Heart left ventricle (tissue), 16 donors: ENCODE measurements around the gene PDE6C. TPM values are rescaled to one million over a fixed set of nuclear protein-coding genes. Genes with fewer than 3 reads are reported as not detected.

Source experiments
- ATAC-seq, 4 donors: fragments of 200-7000 bp; cut with Tn5 transposase; one replicate each; pipeline ENCODE4 v1.9.1; 2020 to 2022; ENCODE audit warnings: moderate library complexity in 4 of 4, mild to moderate bottlenecking in 3 of 4, moderate number of reproducible peaks in 1 of 4
- DNase-seq, 5 donors: peaks; one replicate each; pipeline ENCODE4 v3.0.0-alpha.2; 2020
- H3K27ac ChIP-seq, 12 donors: fragments of 200-600 bp; sonication (generic) in 4 of 12; one replicate each; pipeline versions ENCODE4 v1.5.0 to v1.8.0; 2016 to 2022; ENCODE audit warnings: mild to moderate bottlenecking in 2 of 12
- H3K27me3 ChIP-seq, 9 donors: fragments of 200-600 bp; sonication (generic) in 2 of 9; one replicate each; pipeline versions ENCODE4 v1.5.1 to v1.8.0; 2016 to 2022; ENCODE audit warnings: mild to moderate bottlenecking in 3 of 9
- H3K36me3 ChIP-seq, 9 donors: fragments of 200-600 bp; sonication (generic) in 2 of 9; one replicate each; pipeline versions ENCODE4 v1.5.0 to v1.8.0; 2018 to 2022; ENCODE audit warnings: mild to moderate bottlenecking in 2 of 9
- H3K4me1 ChIP-seq, 12 donors: fragments of 200-600 bp; sonication (generic) in 4 of 12; one replicate each; pipeline versions ENCODE4 v1.5.0 to v1.8.0; 2016 to 2022; ENCODE audit warnings: mild to moderate bottlenecking in 3 of 12
- H3K4me3 ChIP-seq, 12 donors: fragments of 200-600 bp; sonication (generic) in 4 of 12; one replicate each; pipeline versions ENCODE4 v1.5.0 to v1.8.0; 2017 to 2022; ENCODE audit warnings: mild to moderate bottlenecking in 9 of 12, moderate library complexity in 4 of 12
- H3K9me3 ChIP-seq, 12 donors: fragments of 200-600 bp; sonication (generic) in 4 of 12; one replicate each; pipeline versions ENCODE4 v1.5.0 to v1.8.0; 2016 to 2022; ENCODE audit warnings: mild to moderate bottlenecking in 1 of 12
- CTCF ChIP-seq, 12 donors: fragments of 200-600 bp; sonication (generic) in 4 of 12; IDR thresholded peaks; one replicate each; pipeline versions ENCODE4 v1.5.0 to v1.8.0; 2018 to 2022; ENCODE audit warnings: antibody characterized with exemption in 12 of 12, mild to moderate bottlenecking in 5 of 12
- POLR2A ChIP-seq, 2 donors: fragments of 450-650 bp; IDR thresholded peaks; one replicate each; pipeline ENCODE4 v1.6.1; 2017; ENCODE audit warnings: antibody characterized with exemption in 2 of 2, mild to moderate bottlenecking in 2 of 2, moderate library complexity in 2 of 2
- WGBS, 4 donors: extraction: QIAGEN DNeasy Blood & Tissue Kit in 2 of 4; methylation state at CpG; one replicate each; pipeline versions ENCODE4 v1.1.5 to v1.1.7; 2013 to 2018; 5-methylcytosine and 5-hydroxymethylcytosine counted together
- intact Hi-C, 10 donors: fragments of 100-400 bp; cut with DNase I; formaldehyde crosslinking; loops; one replicate each; pipeline versions ENCODE4 v1.11.1 to v1.14.2; 2022
- polyA plus RNA-seq, 2 donors: library from polyadenylated mRNA; stranded (reverse); fragments of 200-250 nt; gene quantifications; one replicate each; pipeline ENCODE4 v1.2.3, GENCODE V29; 2013
- total RNA-seq, 9 donors: library from RNA; depleted of rRNA in 2 of 9; stranded (reverse); fragments of >200 nt in 2 of 9; fragmentation: NEBNext Ultra II Directional in 3 of 9; extraction: Animal tissue kit (Norgen Biotek cat#: 25700) in 3 of 9; gene quantifications; one replicate each; pipeline versions ENCODE4 v1.1.0 to v1.2.4, GENCODE V29; 2016 to 2023
- donor health status: ischemic (EF 13 %, LVEDD 7.1; RV severe dilation, severe dysfunction).
- donor health status: healthy with polysubstance abuse.
- donor health status: DM: no; HTN: yes; CAD: no.
- donor health status: DM: no; HTN: no; CAD: no.
- donor health status: ischemic (EF 25% LVEDD 6.9; RV normal size, moderate dysfunction).
- donor health status: ischemic (EF 25% LVEDD 5.7; RV mildly dilated, moderate dysfunction).
- donor health status: healthy.
- donor health status: DM: yes; HTN: yes; CAD: no.
- donor health status: ischemic (EF 35%, LVEDD 5.7; RV mildly dilated, moderate dysfunction).
- donor health status: nonischemic (EF 11% LVEDD 7.7; RV severe dilation, severe dysfunction).
- donor health status: DM: yes; HTN: yes; CAD: no.
- donor health status: PGD.
- donor health status: ischemic (EF 29% LVEDD 5.4; RV normal size, mild dysfunction).
- donor health status: nonischemic (EF 23%, LVEDD 6.1; RV moderate dilation, normal function).

Gene PDE6C
- total and polyA plus RNA-seq, 11 donors: not detected

GRCh38 chr10:93629647-93630305, 17.4 kb downstream of the PDE6C start:
- WGBS, 4 donors: 47 to 60% (median 55%) methylated on average over 7 of the region's 7 CpGs
- Histone ChIP-seq H3K4me3 (no peak overlapping the region), H3K27me3 (peaks cover 0 to 4% (median 0%) of the 10 kb centered on the region in 9 donors), H3K4me1 (no peaks in the 10 kb centered on the region), H3K9me3 (no peaks in the 10 kb centered on the region), H3K27ac (no peak overlapping the region), H3K36me3 (no peaks in the 10 kb centered on the region)
- ATAC-seq: no peak
- intact Hi-C loops: no loop called here
- TF ChIP-seq POLR2A (IDR thresholded peaks at IDR 0.05): no peak
- TF ChIP-seq CTCF (IDR thresholded peaks at IDR 0.05): no peak
- DNase-seq: no peak

GRCh38 chr10:93630625-93631557, 18.6 kb downstream of the PDE6C start:
- peaks cover 0 to under 1% (median 0%) of the 10 kb centered on the region in 9 donors for H3K27me3 ChIP-seq
- DNase-seq: no peak
- H3K9me3 ChIP-seq: no peaks in the 10 kb centered on the region
- ATAC-seq: no peak
- H3K4me1 ChIP-seq: no peaks in the 10 kb centered on the region
- H3K36me3 ChIP-seq: no peaks in the 10 kb centered on the region
- intact Hi-C loops: no loop called here
- 75 to 85% (median 77%) methylated on average over 13 to 15 of the region's 15 CpGs for WGBS, 4 donors
- no peak for TF ChIP-seq POLR2A (IDR thresholded peaks at IDR 0.05)
- TF ChIP-seq CTCF (IDR thresholded peaks at IDR 0.05): no peak
- H3K27ac ChIP-seq: no peak overlapping the region
- H3K4me3 ChIP-seq: no peak overlapping the region

GRCh38 chr10:93639791-93640190, 27.5 kb downstream of the PDE6C start:
- intact Hi-C loops: no loop called here
- DNase-seq (no peak), ATAC-seq (no peak)
- no peak overlapping the region for H3K27ac ChIP-seq
- no peak for TF ChIP-seq POLR2A (IDR thresholded peaks at IDR 0.05)
- no peak for TF ChIP-seq CTCF (IDR thresholded peaks at IDR 0.05)
- no peaks in the 10 kb centered on the region for H3K36me3 ChIP-seq
- H3K27me3 ChIP-seq: no peaks in the 10 kb centered on the region
- H3K9me3 ChIP-seq: no peaks in the 10 kb centered on the region
- no peaks in the 10 kb centered on the region for H3K4me1 ChIP-seq
- H3K4me3 ChIP-seq: no peak overlapping the region
- WGBS, 4 donors: 83 to 88% (median 86%) methylated on average over 7 of the region's 7 CpGs

- ATAC-seq (no peak), DNase-seq (no peak)
- Histone ChIP-seq H3K27ac (no peak overlapping the region), H3K4me3 (no peak overlapping the region), H3K4me1 (no peaks in the 10 kb centered on the region), H3K36me3 (no peaks in the 10 kb centered on the region), H3K27me3 (no peaks in the 10 kb centered on the region), H3K9me3 (no peaks in the 10 kb centered on the region)
- 83 to 89% (median 85%) methylated on average over 1 of the region's 1 CpG for WGBS, 4 donors
- intact Hi-C loops: no loop called here
- no peak for TF ChIP-seq CTCF (IDR thresholded peaks at IDR 0.05)
- TF ChIP-seq POLR2A (IDR thresholded peaks at IDR 0.05): no peak
Observed at GRCh38 chr10:93652857-93653256, 40.5 kb downstream of the PDE6C start.
